HepG2 (cell line): Measurements from ENCODE around the gene UCP1. TPM values are rescaled to one million over a fixed set of nuclear protein-coding genes. Genes with fewer than 3 reads are reported as not detected.

ENCODE experiments used
- ATAC-seq: fragments of 200-7000 bp; cut with Tn5 transposase; 3 replicates; pipeline ENCODE4 v1.9.1; 2020; ENCODE audit warnings: mild to moderate bottlenecking, moderate library complexity
- BruUV-seq: library from RNA; stranded (reverse); fragments of 400-500 nt; replicated peaks from 2 replicates; lab custom pipeline; 2021; lab: Mats Ljungman, UMichigan
- CTCF ChIA-PET: fragments of 300-600 bp; formaldehyde crosslinking; extraction: SDS; loops from one replicate; lab custom pipeline; 2021; ENCODE audit warnings: low total read pairs, inconsistent platforms, low intra/inter-chr PET ratio; lab: Yijun Ruan, JAX
- POLR2A ChIA-PET: fragments of 350-600 bp; sonication (Branson Sonifier 250); formaldehyde crosslinking; loops from one replicate; lab custom pipeline; 2020; ENCODE audit warnings: antibody characterized with exemption, inconsistent platforms; lab: Yijun Ruan, JAX
- DNase-seq: peaks from one replicate; pipeline ENCODE4 v3.0.0-alpha.2; 2015; ENCODE audit warnings: low spot score
- FAIRE-seq: peaks from 3 replicates; lab custom pipeline; 2011; peaks lifted over from hg19 to GRCh38; lab: Jason Lieb, UNC
- H2AFZ ChIP-seq: one replicate; pipeline ENCODE4 v1.6.1; 2011; ENCODE audit warnings: low read length, inconsistent platforms
- H3K27ac ChIP-seq: fragments of 300-600 bp; 3 replicates; pipeline ENCODE4 v1.8.0; 2011; ENCODE audit warnings: mixed run types, mild to moderate bottlenecking, mixed read lengths, low read length, inconsistent platforms; ENCODE audit not compliant: insufficient read depth; ENCODE audit errors: extremely low read length
- H3K27me3 ChIP-seq, 2 experiments: fragments of 200-600 bp in 1 of 2; 2 replicates in 1 of 2; 3 replicates in 1 of 2; pipeline versions ENCODE4 v1.6.0 to v1.8.0; 2011; ENCODE audit warnings: low read length in 2 of 2, mild to moderate bottlenecking in 2 of 2, moderate library complexity in 2 of 2, inconsistent platforms in 1 of 2; ENCODE audit not compliant: insufficient read depth in 2 of 2, control insufficient read depth in 1 of 2
- H3K36me3 ChIP-seq, 2 experiments: fragments of 200-600 bp in 1 of 2; replicated peaks in 1 of 2; 2 replicates in 1 of 2; 3 replicates in 1 of 2; pipeline versions ENCODE4 v1.5.1 to v1.8.0; 2011; ENCODE audit warnings: low read length in 2 of 2, inconsistent platforms in 1 of 2; ENCODE audit not compliant: insufficient read depth in 2 of 2, control insufficient read depth in 1 of 2
- H3K4me1 ChIP-seq: 2 replicates; pipeline ENCODE4 v1.5.1; 2012; ENCODE audit warnings: low read length, inconsistent platforms; ENCODE audit not compliant: insufficient read depth
- H3K4me2 ChIP-seq: 2 replicates; pipeline ENCODE4 v1.6.0; 2011; ENCODE audit warnings: low read depth, low read length, inconsistent platforms
- H3K4me3 ChIP-seq, 3 experiments: fragments of 200-600 bp in 1 of 3; sonication (generic), shearing (Covaris generic) in 1 of 3; replicated peaks in 1 of 3; 2 replicates each; pipeline ENCODE4 v1.5.1; 2011 to 2016; ENCODE audit warnings: low read length in 3 of 3, inconsistent platforms in 2 of 3, low read depth in 2 of 3, mild to moderate bottlenecking in 2 of 3, control low read depth in 1 of 3, mixed read lengths in 1 of 3; ENCODE audit not compliant: insufficient read depth in 1 of 3
- H3K79me2 ChIP-seq: one replicate; pipeline ENCODE4 v1.6.1; 2011; ENCODE audit warnings: low read length, inconsistent platforms; ENCODE audit not compliant: insufficient read depth
- H3K9ac ChIP-seq: 2 replicates; pipeline ENCODE4 v1.6.0; 2011; ENCODE audit warnings: mild to moderate bottlenecking, low read depth, low read length, inconsistent platforms; ENCODE audit not compliant: insufficient read depth
- H3K9me3 ChIP-seq: 2 replicates; pipeline ENCODE4 v1.5.1; 2012; ENCODE audit warnings: mild to moderate bottlenecking, low read length
- H4K20me1 ChIP-seq: 2 replicates; pipeline ENCODE4 v1.6.0; 2011; ENCODE audit warnings: inconsistent platforms, mild to moderate bottlenecking, low read length, moderate library complexity; ENCODE audit not compliant: insufficient read depth
- ARID2 ChIP-seq: sonication (generic); formaldehyde crosslinking; IDR thresholded peaks from 2 replicates; pipeline ENCODE4 v1.8.1; 2022; ENCODE audit warnings: mild to moderate bottlenecking, missing genetic modification reagents, borderline replicate concordance
- CERS6 ChIP-seq: sonication (generic); formaldehyde crosslinking; IDR thresholded peaks from 2 replicates; pipeline ENCODE4 v1.5.0; 2020; ENCODE audit warnings: missing genetic modification reagents
- FOXM1 ChIP-seq: sonication (generic); formaldehyde crosslinking; IDR thresholded peaks from 2 replicates; pipeline ENCODE4 v1.5.0; 2020; ENCODE audit warnings: missing genetic modification reagents
- MED13 ChIP-seq: sonication (generic); formaldehyde crosslinking; IDR thresholded peaks from 2 replicates; pipeline ENCODE4 v1.5.0; 2020; ENCODE audit warnings: missing genetic modification reagents
- NFYC ChIP-seq: IDR thresholded peaks from 2 replicates; pipeline ENCODE4 v1.6.1; 2016; ENCODE audit warnings: missing genetic modification reagents, missing compliant biosample characterization
- PCBP1 ChIP-seq: fragments of 200-400 bp; formaldehyde crosslinking; IDR thresholded peaks from 2 replicates; pipeline ENCODE4 v1.6.1; 2017; ENCODE audit warnings: mild to moderate bottlenecking, low read depth, low read length, borderline replicate concordance
- SOX13 ChIP-seq, 3 experiments: fragments of 450-650 bp in 1 of 3; sonication (generic) in 1 of 3; formaldehyde crosslinking in 1 of 3; IDR thresholded peaks in 2 of 3; conservative IDR thresholded peaks in 1 of 3; 2 replicates each; pipeline versions ENCODE4 v1.5.0 to v1.6.1; 2016 to 2020; ENCODE audit warnings: antibody characterized with exemption in 1 of 3, mild to moderate bottlenecking in 1 of 3, missing compliant biosample characterization in 1 of 3, missing genetic modification reagents in 1 of 3, moderate library complexity in 1 of 3
- TRAFD1 ChIP-seq: sonication (generic); formaldehyde crosslinking; IDR thresholded peaks from 2 replicates; pipeline ENCODE4 v1.5.1; 2020; ENCODE audit warnings: missing genetic modification reagents, mild to moderate bottlenecking, borderline replicate concordance
- ZNF652 ChIP-seq: IDR thresholded peaks from 2 replicates; pipeline ENCODE4 v1.6.1; 2016; ENCODE audit warnings: low read depth, borderline replicate concordance
- WGBS: methylation state at CpG from one replicate; pipeline ENCODE4 v1.1.6; 2017; ENCODE audit warnings: low lambda C conversion rate; 5-methylcytosine and 5-hydroxymethylcytosine counted together
- in situ Hi-C: cut with HindIII; loops from 2 replicates; pipeline ENCODE4 v1.10.0; 2017; ENCODE audit warnings: low pct_unique_long_range_greater_than_20kb; ENCODE audit not compliant: extremely low pct_ligation_motif_present
- intact Hi-C: fragments of 100-400 bp; cut with micrococcal nuclease; formaldehyde crosslinking; loops from one replicate; pipeline ENCODE4 v1.10.0; 2022; ENCODE audit not compliant: unreplicated experiment
- polyA plus RNA-seq, 8 experiments: library from polyadenylated mRNA; depleted of rRNA in 3 of 8; stranded (reverse) in 7 of 8; unstranded in 1 of 8; fragments of >200 nt; fragmentation: Illumina TruSeq in 4 of 8; extraction: Trizol in 4 of 8; gene quantifications; 2 replicates each; pipeline versions ENCODE4 v1.2.1 to v1.2.3, GENCODE V29; 2011 to 2016; ENCODE audit warnings: low read depth in 4 of 8, missing spikeins in 1 of 8, mixed read lengths in 1 of 8; ENCODE audit not compliant: insufficient read depth in 1 of 8
- total RNA-seq, 5 experiments: library from RNA; depleted of rRNA; stranded (reverse); fragments of >200 nt; fragmentation: Illumina TruSeq; extraction: Trizol; gene quantifications; 2 replicates each; pipeline ENCODE4 v1.2.3, GENCODE V29; 2016; ENCODE audit warnings: low read depth in 1 of 5
- TF ChIP-seq, protein P1 (sequence below): sonication (generic); formaldehyde crosslinking; conservative IDR thresholded peaks from 2 replicates; pipeline ENCODE4 v1.4.0; 2020; ENCODE audit warnings: missing genetic modification reagents

Gene UCP1
- total and polyA plus RNA-seq, 2 of the 13 experiments (the other 11 are each of a cell fraction or from before 2014, with no cell fraction given), result 0.11 TPM

DNA sequence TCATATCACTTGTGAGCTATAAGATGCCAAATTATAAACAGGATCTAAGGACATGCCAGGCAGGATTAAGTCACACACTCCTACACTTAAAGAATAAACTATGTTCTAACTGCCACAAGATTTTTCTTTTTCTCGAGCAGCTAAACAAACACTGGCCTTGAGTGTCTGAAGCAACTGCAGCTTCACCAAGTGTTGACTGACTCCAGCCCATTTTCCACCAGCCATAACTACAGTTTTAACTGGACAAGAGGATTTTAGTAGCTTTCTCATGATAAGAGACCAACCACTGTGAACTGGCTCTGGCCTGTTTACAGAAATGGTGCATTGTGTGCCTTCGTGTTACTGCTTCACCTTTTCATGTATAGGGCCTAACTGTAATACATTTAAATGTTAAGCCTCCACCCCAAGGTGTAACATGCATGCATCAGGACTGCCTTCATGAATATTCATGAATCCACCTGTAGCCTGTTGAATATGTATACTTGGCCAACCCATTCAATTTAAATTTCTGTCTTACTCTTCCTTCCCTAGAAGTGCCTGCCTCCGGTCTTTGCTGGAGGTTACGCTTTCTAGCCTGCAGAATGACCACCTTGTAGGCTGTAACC, 10.8 kb downstream of the UCP1 start (continued):
- no peak for TF ChIP-seq ZNF652
- TF ChIP-seq SOX13 (IDR thresholded peaks at IDR 0.05), result no peak
- TF ChIP-seq SOX13 (CRISPR knock-in tag; conservative IDR thresholded peaks at IDR 0.05 in 1 of 2, IDR thresholded peaks at IDR 0.05 in 1 of 2), result no peak
- TF ChIP-seq FOXM1 (CRISPR knock-in tag), result no peak
- no peak for TF ChIP-seq PCBP1
- TF ChIP-seq NFYC (CRISPR knock-in tag), result no peak
- TF ChIP-seq CERS6, result no peak
- TF ChIP-seq, protein P1, sequence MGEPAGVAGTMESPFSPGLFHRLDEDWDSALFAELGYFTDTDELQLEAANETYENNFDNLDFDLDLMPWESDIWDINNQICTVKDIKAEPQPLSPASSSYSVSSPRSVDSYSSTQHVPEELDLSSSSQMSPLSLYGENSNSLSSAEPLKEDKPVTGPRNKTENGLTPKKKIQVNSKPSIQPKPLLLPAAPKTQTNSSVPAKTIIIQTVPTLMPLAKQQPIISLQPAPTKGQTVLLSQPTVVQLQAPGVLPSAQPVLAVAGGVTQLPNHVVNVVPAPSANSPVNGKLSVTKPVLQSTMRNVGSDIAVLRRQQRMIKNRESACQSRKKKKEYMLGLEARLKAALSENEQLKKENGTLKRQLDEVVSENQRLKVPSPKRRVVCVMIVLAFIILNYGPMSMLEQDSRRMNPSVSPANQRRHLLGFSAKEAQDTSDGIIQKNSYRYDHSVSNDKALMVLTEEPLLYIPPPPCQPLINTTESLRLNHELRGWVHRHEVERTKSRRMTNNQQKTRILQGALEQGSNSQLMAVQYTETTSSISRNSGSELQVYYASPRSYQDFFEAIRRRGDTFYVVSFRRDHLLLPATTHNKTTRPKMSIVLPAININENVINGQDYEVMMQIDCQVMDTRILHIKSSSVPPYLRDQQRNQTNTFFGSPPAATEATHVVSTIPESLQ (CRISPR knock-in tag), result no peak

- POLR2A ChIA-PET, result no interaction called here
- Histone ChIP-seq H3K36me3 (peaks cover 1% of the 10 kb centered on the region in 2 experiments; a peak in 1 of 5 replicates), H3K79me2 (no peaks in the 10 kb centered on the region), H3K4me1 (no peaks in the 10 kb centered on the region), H4K20me1 (no peaks in the 10 kb centered on the region), H3K9me3 (no peaks in the 10 kb centered on the region), H3K27ac (no peak overlapping the region), H3K9ac (no peak overlapping the region), H3K27me3 (no peaks in the 10 kb centered on the region), H3K4me2 (no peak overlapping the region), H3K4me3 (no peak overlapping the region), H2AFZ (no peak overlapping the region)
- WGBS, result 97% methylated on average over 6 of the region's 6 CpGs
- FAIRE-seq, result no peak
- CTCF ChIA-PET, result no interaction called here
- no TSS peak for BruUV-seq
- intact Hi-C loops, result no loop called here
- in situ Hi-C loops, result no loop called here
- ATAC-seq, result no peak
- DNase-seq, result no peak
- TF ChIP-seq TRAFD1 (CRISPR knock-in tag) (no peak), MED13 (CRISPR knock-in tag) (no peak), ARID2 (CRISPR knock-in tag) (no peak)
Measured at GRCh38 chr4:140556372-140557085, 12.2 kb downstream of the UCP1 start.
